Measurements from ENCODE around the gene LIPT2. TPM values are rescaled to one million over a fixed set of nuclear protein-coding genes. Genes with fewer than 3 reads are reported as not detected.
A peak's percentile ranks its signal among the peaks of the same experiment; 100 is the strongest.

Gene LIPT2
- total RNA-seq, 1 experiment from 2014 or later = 9.3 TPM

- no peak for TF ChIP-seq ZSCAN18 (CRISPR knock-in tag; IDR thresholded peaks at IDR 0.05)
- no peak for TF ChIP-seq ZNF423 (CRISPR knock-in tag; IDR thresholded peaks at IDR 0.05)
- no peak for TF ChIP-seq RELA (CRISPR knock-in tag; IDR thresholded peaks at IDR 0.05; ENCODE audit: borderline replicate concordance)
- no peak for TF ChIP-seq ZBTB43 (CRISPR knock-in tag; IDR thresholded peaks at IDR 0.05)
- TF ChIP-seq NR2C2 (CRISPR knock-in tag; IDR thresholded peaks at IDR 0.05) = no peak
These were observed 25.5 kb downstream of the LIPT2 start (continued) for GRCh38 chr11:74468058-74468457.

- Mint-ChIP-seq H3K9me3 (no peaks in the 10 kb centered on the region), H3K27ac (no peak within 1 kb of the TSS), H3K36me3 (no peaks in the 10 kb centered on the region), H3K4me3 (peak within 1 kb of the TSS; percentile 67), H3K27me3 (ENCODE audit: low read depth) (peaks cover 24% of the 10 kb centered on the region), H3K4me1 (peaks cover 21% of the 10 kb centered on the region)
- CTCF ChIA-PET = interaction anchor here (0.6 to 2.1 kb wide), 8 partner anchors 8 to 258 kb away, joined by 3 to 17 read pairs (median 3); partner anchors contain the start of genes LIPT2 and PGM2L1
- peak; percentile 52 for DNase-seq (ENCODE audit: low spot score)
- TF ChIP-seq GRHL2 (CRISPR knock-in tag; IDR thresholded peaks at IDR 0.05; ENCODE audit: insufficient replicate concordance, severe bottlenecking) (no peak), ETV6 (CRISPR knock-in tag; IDR thresholded peaks at IDR 0.05) (peak; percentile 72; the same call in 1 of the 2 replicates), ZNF263 (CRISPR knock-in tag; IDR thresholded peaks at IDR 0.05; ENCODE audit: low read depth) (peak; percentile 94), USF1 (CRISPR knock-in tag; IDR thresholded peaks at IDR 0.05) (no peak), FOXP1 (CRISPR knock-in tag; IDR thresholded peaks at IDR 0.05; ENCODE audit: borderline replicate concordance) (peak; percentile 49; the same call in 1 of the 2 replicates), ZNF281 (CRISPR knock-in tag; IDR thresholded peaks at IDR 0.05) (0 out of 2 replicates have a peak, but pooled peaks have one; percentile 20), ZNF423 (CRISPR knock-in tag; IDR thresholded peaks at IDR 0.05) (peak; percentile 69; the same call in 1 of the 2 replicates)
- POLR2A ChIA-PET = interaction anchor here (1.4 kb wide), 1 partner anchor 26 kb away, joined by 5 read pairs; the partner anchor contains the start of gene LIPT2
- ATAC-seq = peak; percentile 79
These were observed 26.3 kb downstream of the LIPT2 start, which contains the start of gene KCNE3 for GRCh38 chr11:74466916-74467885. Gene KCNE3, minus strand, starts transcription at chr11:74467549. Its CDS starts 9,986 bp downstream, at chr11:74457563.

- Mint-ChIP-seq H3K9me3 (no peaks in the 10 kb centered on the region), H3K27me3 (ENCODE audit: low read depth) (peaks cover 21% of the 10 kb centered on the region), H3K4me1 (peaks cover 24% of the 10 kb centered on the region), H3K36me3 (no peaks in the 10 kb centered on the region), H3K4me3 (no peak overlapping the region), H3K27ac (no peak overlapping the region)
- DNase-seq (ENCODE audit: low spot score) = no peak
- CTCF ChIA-PET = no interaction called here
- ATAC-seq = no peak
- POLR2A ChIA-PET = no interaction called here
- TF ChIP-seq FOXJ3 (CRISPR knock-in tag; IDR thresholded peaks at IDR 0.05; ENCODE audit: borderline replicate concordance) (no peak), MXD4 (CRISPR knock-in tag; IDR thresholded peaks at IDR 0.05; ENCODE audit: borderline replicate concordance) (no peak), RORB (CRISPR knock-in tag; IDR thresholded peaks at IDR 0.05) (no peak), AR (CRISPR knock-in tag; IDR thresholded peaks at IDR 0.05) (no peak), GRHL2 (CRISPR knock-in tag; IDR thresholded peaks at IDR 0.05; ENCODE audit: insufficient replicate concordance, severe bottlenecking) (no peak), NR1H2 (CRISPR knock-in tag; IDR thresholded peaks at IDR 0.05) (no peak), ZNF219 (CRISPR knock-in tag; IDR thresholded peaks at IDR 0.05; ENCODE audit: borderline replicate concordance) (no peak), NFE2L1 (CRISPR knock-in tag; IDR thresholded peaks at IDR 0.05) (no peak), RELA (CRISPR knock-in tag; IDR thresholded peaks at IDR 0.05; ENCODE audit: borderline replicate concordance) (no peak), CTCF (IDR thresholded peaks at IDR 0.05) (no peak), IRF2 (CRISPR knock-in tag; IDR thresholded peaks at IDR 0.05; ENCODE audit: borderline replicate concordance, low read depth) (no peak)
These were observed 28.2 kb downstream of the LIPT2 start for GRCh38 chr11:74465291-74465708.
